K562 (cell line): ENCODE results near the gene ZNF584. TPM values are rescaled to one million over a fixed set of nuclear protein-coding genes. Genes with fewer than 3 reads are reported as not detected.
A peak's percentile ranks its signal among the peaks of the same experiment; 100 is the strongest.

Experiments used
- ARID2 ChIP-seq: fragments of 450-650 bp; IDR thresholded peaks from 2 replicates; pipeline ENCODE4 v1.6.1; 2017; ENCODE audit warnings: antibody characterized with exemption, mild to moderate bottlenecking
- ARID3A ChIP-seq: IDR thresholded peaks from 2 replicates; pipeline ENCODE4 v1.6.1; 2012; ENCODE audit warnings: low read depth, low read length, improper control_type of control experiment, borderline replicate concordance
- CBX5 ChIP-seq: IDR thresholded peaks from 2 replicates; pipeline ENCODE4 v1.6.1; 2014; ENCODE audit warnings: low read depth, borderline replicate concordance
- CREB5 ChIP-seq: fragments of 250-450 bp; sonication (Bioruptor Pico); IDR thresholded peaks from 2 replicates; pipeline ENCODE4 v1.5.0; 2020; ENCODE audit warnings: mild to moderate bottlenecking
- ESRRA ChIP-seq: fragments of 450-650 bp; IDR thresholded peaks from 2 replicates; pipeline ENCODE4 v1.6.1; 2014; ENCODE audit warnings: low read depth, mild to moderate bottlenecking, moderate library complexity, borderline replicate concordance
- HDAC6 ChIP-seq: IDR thresholded peaks from 2 replicates; pipeline ENCODE4 v1.6.1; 2012; ENCODE audit warnings: low read depth, mild to moderate bottlenecking, control low read depth, inconsistent platforms, low read length, moderate library complexity
- KAT7 ChIP-seq: sonication (generic); formaldehyde crosslinking; IDR thresholded peaks from 2 replicates; pipeline ENCODE4 v1.8.0; 2022; ENCODE audit warnings: missing genetic modification reagents, mild to moderate bottlenecking, borderline replicate concordance
- LEF1 ChIP-seq: fragments of 450-650 bp; IDR thresholded peaks from 2 replicates; pipeline ENCODE4 v1.6.1; 2016; ENCODE audit warnings: mild to moderate bottlenecking
- NR2C2 ChIP-seq, 2 experiments: fragments of 200-800 bp in 1 of 2; sonication (Bioruptor generic) in 1 of 2; sonication (generic) in 1 of 2; formaldehyde crosslinking in 1 of 2; IDR thresholded peaks; 2 replicates each; pipeline versions ENCODE4 v1.6.1 to v1.8.0; 2016 to 2022; ENCODE audit warnings: mild to moderate bottlenecking in 1 of 2, missing compliant biosample characterization in 1 of 2, missing genetic modification characterization in 1 of 2, missing genetic modification reagents in 1 of 2
- OTX1 ChIP-seq: fragments of 450-650 bp; formaldehyde crosslinking; IDR thresholded peaks from 2 replicates; pipeline ENCODE4 v1.4.0; 2022; ENCODE audit warnings: mild to moderate bottlenecking
- SMARCA4 ChIP-seq: fragments of 450-650 bp; IDR thresholded peaks from 2 replicates; pipeline ENCODE4 v1.6.1; 2016
- TRIM28 ChIP-seq: fragments of 450-650 bp; IDR thresholded peaks from 2 replicates; pipeline ENCODE4 v1.6.1; 2017
- ZNF316 ChIP-seq: fragments of 450-650 bp; IDR thresholded peaks from 2 replicates; pipeline ENCODE4 v1.6.1; 2016
- ZNF766 ChIP-seq: fragments of 200-800 bp; sonication (Bioruptor generic); conservative IDR thresholded peaks from 2 replicates; pipeline ENCODE4 v1.6.1; 2016; ENCODE audit warnings: missing genetic modification characterization, missing compliant biosample characterization
- ZNF785 ChIP-seq: fragments of 250-450 bp; sonication (Bioruptor Pico); IDR thresholded peaks from 2 replicates; pipeline ENCODE4 v1.4.0; 2020; ENCODE audit warnings: mild to moderate bottlenecking
- polyA plus RNA-seq, 8 experiments: library from polyadenylated mRNA; depleted of rRNA in 4 of 8; stranded (reverse) in 5 of 8; unstranded in 3 of 8; fragments of >200 nt; fragmentation: Nextera tagmentation in 2 of 8; fragmentation: Illumina TruSeq in 1 of 8; extraction: Ambion mirVana in 2 of 8; extraction: Trizol in 1 of 8; gene quantifications; 2 replicates each; pipeline versions ENCODE4 v1.2.1 to v1.2.3, GENCODE V29; 2011 to 2014; ENCODE audit warnings: inconsistent platforms in 1 of 8, missing spikeins in 1 of 8
- total RNA-seq, 7 experiments: library from RNA; depleted of rRNA in 6 of 7; stranded (reverse); fragments of >200 nt in 6 of 7; fragmentation: Illumina TruSeq in 2 of 7; extraction: Trizol in 2 of 7; gene quantifications; 2 replicates each; pipeline versions ENCODE4 v1.2.1 to v1.2.3, GENCODE V29; 2011 to 2021; ENCODE audit warnings: low replicate concordance in 1 of 7
- TF ChIP-seq, protein P1 (sequence below): fragments of 250-450 bp; sonication (Bioruptor Pico); IDR thresholded peaks from 2 replicates; pipeline ENCODE4 v1.5.0; 2022; ENCODE audit warnings: mild to moderate bottlenecking
- TF ChIP-seq, protein P2 (sequence below), 2 experiments: fragments of 150-350 bp in 1 of 2; IDR thresholded peaks; 2 replicates each; pipeline ENCODE4 v1.6.1; 2012 to 2016; ENCODE audit warnings: low read depth in 2 of 2, low read length in 2 of 2, mild to moderate bottlenecking in 1 of 2, moderate library complexity in 1 of 2

Gene ZNF584
- total and polyA plus RNA-seq, 9 of the 15 experiments (the other 6 are each of a cell fraction or from before 2014, with no cell fraction given), result 5.8 to 43.4 (median 24.6) TPM

DNA sequence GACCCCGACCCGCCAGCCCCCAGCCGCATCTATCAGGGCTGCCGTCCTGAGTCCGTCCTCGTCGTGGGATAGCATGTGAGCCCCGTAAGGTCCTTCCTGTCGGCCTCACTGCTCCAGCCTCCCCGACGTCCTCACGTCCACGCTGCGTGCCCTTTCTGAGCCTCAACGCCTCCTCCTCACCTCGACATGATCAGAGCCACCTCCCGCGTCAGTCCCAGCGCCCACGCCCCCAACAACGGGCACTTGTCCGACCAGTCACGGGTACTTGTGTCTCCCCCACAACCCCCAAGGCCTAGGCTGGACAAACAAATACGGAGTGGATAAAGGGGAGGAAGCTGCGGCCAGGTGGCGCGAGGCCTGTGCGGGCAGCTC is 46.6 kb upstream of the ZNF584 start (continued):
- no peak for TF ChIP-seq ARID3A
- no peak for TF ChIP-seq ARID2
- TF ChIP-seq CREB5 (CRISPR knock-in tag), result no peak
- no peak for TF ChIP-seq SMARCA4
- TF ChIP-seq, protein P1, sequence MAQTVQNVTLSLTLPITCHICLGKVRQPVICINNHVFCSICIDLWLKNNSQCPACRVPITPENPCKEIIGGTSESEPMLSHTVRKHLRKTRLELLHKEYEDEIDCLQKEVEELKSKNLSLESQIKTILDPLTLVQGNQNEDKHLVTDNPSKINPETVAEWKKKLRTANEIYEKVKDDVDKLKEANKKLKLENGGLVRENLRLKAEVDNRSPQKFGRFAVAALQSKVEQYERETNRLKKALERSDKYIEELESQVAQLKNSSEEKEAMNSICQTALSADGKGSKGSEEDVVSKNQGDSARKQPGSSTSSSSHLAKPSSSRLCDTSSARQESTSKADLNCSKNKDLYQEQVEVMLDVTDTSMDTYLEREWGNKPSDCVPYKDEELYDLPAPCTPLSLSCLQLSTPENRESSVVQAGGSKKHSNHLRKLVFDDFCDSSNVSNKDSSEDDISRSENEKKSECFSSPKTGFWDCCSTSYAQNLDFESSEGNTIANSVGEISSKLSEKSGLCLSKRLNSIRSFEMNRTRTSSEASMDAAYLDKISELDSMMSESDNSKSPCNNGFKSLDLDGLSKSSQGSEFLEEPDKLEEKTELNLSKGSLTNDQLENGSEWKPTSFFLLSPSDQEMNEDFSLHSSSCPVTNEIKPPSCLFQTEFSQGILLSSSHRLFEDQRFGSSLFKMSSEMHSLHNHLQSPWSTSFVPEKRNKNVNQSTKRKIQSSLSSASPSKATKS (CRISPR knock-in tag), result no peak
- peak; percentile 55; the same call in 1 of the 2 replicates for TF ChIP-seq OTX1 (CRISPR knock-in tag)
- 0 out of 2 replicates have a peak, but pooled peaks have one; percentile 7 for TF ChIP-seq CBX5
- TF ChIP-seq KAT7, result peak; percentile 99
- no peak for TF ChIP-seq ESRRA
- peak; percentile 39; the same call in 1 of the 2 replicates for TF ChIP-seq LEF1
- no peak for TF ChIP-seq ZNF316
- TF ChIP-seq ZNF785 (CRISPR knock-in tag), result no peak
- TF ChIP-seq, protein P2, sequence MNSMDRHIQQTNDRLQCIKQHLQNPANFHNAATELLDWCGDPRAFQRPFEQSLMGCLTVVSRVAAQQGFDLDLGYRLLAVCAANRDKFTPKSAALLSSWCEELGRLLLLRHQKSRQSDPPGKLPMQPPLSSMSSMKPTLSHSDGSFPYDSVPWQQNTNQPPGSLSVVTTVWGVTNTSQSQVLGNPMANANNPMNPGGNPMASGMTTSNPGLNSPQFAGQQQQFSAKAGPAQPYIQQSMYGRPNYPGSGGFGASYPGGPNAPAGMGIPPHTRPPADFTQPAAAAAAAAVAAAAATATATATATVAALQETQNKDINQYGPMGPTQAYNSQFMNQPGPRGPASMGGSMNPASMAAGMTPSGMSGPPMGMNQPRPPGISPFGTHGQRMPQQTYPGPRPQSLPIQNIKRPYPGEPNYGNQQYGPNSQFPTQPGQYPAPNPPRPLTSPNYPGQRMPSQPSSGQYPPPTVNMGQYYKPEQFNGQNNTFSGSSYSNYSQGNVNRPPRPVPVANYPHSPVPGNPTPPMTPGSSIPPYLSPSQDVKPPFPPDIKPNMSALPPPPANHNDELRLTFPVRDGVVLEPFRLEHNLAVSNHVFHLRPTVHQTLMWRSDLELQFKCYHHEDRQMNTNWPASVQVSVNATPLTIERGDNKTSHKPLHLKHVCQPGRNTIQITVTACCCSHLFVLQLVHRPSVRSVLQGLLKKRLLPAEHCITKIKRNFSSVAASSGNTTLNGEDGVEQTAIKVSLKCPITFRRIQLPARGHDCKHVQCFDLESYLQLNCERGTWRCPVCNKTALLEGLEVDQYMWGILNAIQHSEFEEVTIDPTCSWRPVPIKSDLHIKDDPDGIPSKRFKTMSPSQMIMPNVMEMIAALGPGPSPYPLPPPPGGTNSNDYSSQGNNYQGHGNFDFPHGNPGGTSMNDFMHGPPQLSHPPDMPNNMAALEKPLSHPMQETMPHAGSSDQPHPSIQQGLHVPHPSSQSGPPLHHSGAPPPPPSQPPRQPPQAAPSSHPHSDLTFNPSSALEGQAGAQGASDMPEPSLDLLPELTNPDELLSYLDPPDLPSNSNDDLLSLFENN (IDR thresholded peaks at IDR 0.05; ENCODE audit: low read depth in 2 of 2, low read length in 2 of 2), result no peak
- TF ChIP-seq HDAC6, result no peak
- TF ChIP-seq ZNF766 (CRISPR knock-in tag), result 0 out of 2 replicates have a peak, but pooled peaks have one; percentile 27
- TF ChIP-seq NR2C2 (CRISPR knock-in tag; IDR thresholded peaks at IDR 0.05), result peak; percentile 31; the same call in 1 of the 2 replicates
- no peak for TF ChIP-seq NR2C2 (tag; IDR thresholded peaks at IDR 0.05)
- no peak; the same call in 1 of the 2 replicates for TF ChIP-seq TRIM28
